Keratinocyte (primary cell): Measurements from ENCODE around the gene ARMC6. TPM values are rescaled to one million over a fixed set of nuclear protein-coding genes. Genes with fewer than 3 reads are reported as not detected.

Experiments used
- DNase-seq: peaks from one replicate; pipeline ENCODE4 v3.0.0-alpha.2; 2011; ENCODE audit warnings: low read depth, missing footprints, low spot score
- FAIRE-seq: peaks from 2 replicates; lab custom pipeline; 2011; peaks lifted over from hg19 to GRCh38; lab: Jason Lieb, UNC
- H2AFZ ChIP-seq: 2 replicates; pipeline ENCODE4 v1.6.0; 2012; ENCODE audit warnings: low read length, control low read depth, inconsistent platforms; ENCODE audit not compliant: control insufficient read depth
- H3K27ac ChIP-seq: 2 replicates; pipeline ENCODE4 v1.5.1; 2011; ENCODE audit warnings: low read length; ENCODE audit not compliant: control insufficient read depth, insufficient read depth
- H3K27me3 ChIP-seq: 3 replicates; pipeline ENCODE4 v1.6.0; 2011; ENCODE audit warnings: low read length; ENCODE audit not compliant: control insufficient read depth, insufficient read depth; ENCODE audit errors: extremely low read depth
- H3K36me3 ChIP-seq, 2 experiments: 2 replicates in 1 of 2; 3 replicates in 1 of 2; pipeline ENCODE4 v1.5.1; 2011; ENCODE audit warnings: low read length in 2 of 2, mild to moderate bottlenecking in 1 of 2; ENCODE audit not compliant: control insufficient read depth in 2 of 2, insufficient read depth in 2 of 2; ENCODE audit errors: extremely low read depth in 1 of 2
- H3K4me1 ChIP-seq: 3 replicates; pipeline ENCODE4 v1.5.1; 2011; ENCODE audit warnings: low read length; ENCODE audit not compliant: control insufficient read depth, insufficient read depth; ENCODE audit errors: extremely low read depth
- H3K4me2 ChIP-seq: 3 replicates; pipeline ENCODE4 v1.6.0; 2011; ENCODE audit warnings: low read depth, low read length; ENCODE audit not compliant: control insufficient read depth, insufficient read depth; ENCODE audit errors: extremely low read depth
- H3K4me3 ChIP-seq, 3 experiments: fragments of 200-600 bp in 1 of 3; sonication (generic) in 1 of 3; 2 replicates in 2 of 3; 3 replicates in 1 of 3; pipeline ENCODE4 v1.5.1; 2011 to 2016; ENCODE audit warnings: low read length in 3 of 3, mild to moderate bottlenecking in 3 of 3, control low read depth in 2 of 3, inconsistent platforms in 1 of 3, low read depth in 1 of 3, mixed read lengths in 1 of 3, mixed run types in 1 of 3, moderate library complexity in 1 of 3; ENCODE audit not compliant: control insufficient read depth in 2 of 3, insufficient read depth in 2 of 3; ENCODE audit errors: extremely low read depth in 1 of 3
- H3K79me2 ChIP-seq: 2 replicates; pipeline ENCODE4 v1.6.0; 2012; ENCODE audit warnings: low read length; ENCODE audit not compliant: control insufficient read depth, insufficient read depth
- H3K9ac ChIP-seq: 3 replicates; pipeline ENCODE4 v1.6.0; 2011; ENCODE audit warnings: low read length; ENCODE audit not compliant: control insufficient read depth, insufficient read depth; ENCODE audit errors: extremely low read depth
- H3K9me1 ChIP-seq: 3 replicates; pipeline ENCODE4 v1.6.0; 2011; ENCODE audit warnings: low read length; ENCODE audit not compliant: control insufficient read depth, insufficient read depth; ENCODE audit errors: extremely low read depth
- H3K9me3 ChIP-seq: 2 replicates; pipeline ENCODE4 v1.5.1; 2012; ENCODE audit warnings: low read depth, low read length; ENCODE audit not compliant: control insufficient read depth
- H4K20me1 ChIP-seq: 3 replicates; pipeline ENCODE4 v1.6.0; 2011; ENCODE audit warnings: low read length; ENCODE audit not compliant: control insufficient read depth, insufficient read depth; ENCODE audit errors: extremely low read depth
- CTCF ChIP-seq, 3 experiments: IDR thresholded peaks in 1 of 3; conservative IDR thresholded peaks in 1 of 3; optimal IDR thresholded peaks in 1 of 3; 2 replicates in 2 of 3; 3 replicates in 1 of 3; pipeline versions ENCODE3 to v1.5.1; 2011; ENCODE audit warnings: low read length in 3 of 3, mild to moderate bottlenecking in 3 of 3, moderate library complexity in 2 of 3, control low read depth in 1 of 3, inconsistent platforms in 1 of 3; ENCODE audit not compliant: insufficient read depth in 2 of 3; ENCODE audit errors: extremely low read depth in 1 of 3
- EZH2 ChIP-seq: IDR thresholded peaks from one replicate; pipeline ENCODE4 v1.6.1; 2012; ENCODE audit warnings: inconsistent platforms, mild to moderate bottlenecking, low read length, moderate library complexity
- dilution Hi-C: fragments of 300-500 bp; cut with MboI; formaldehyde crosslinking; loops from one replicate; pipeline ENCODE4 v1.7.0; 2020; ENCODE audit warnings: low sequenced_read_pairs; ENCODE audit not compliant: extremely low pct_ligation_motif_present
- polyA plus RNA-seq, 5 experiments: library from polyadenylated mRNA; depleted of rRNA in 3 of 5; stranded (reverse) in 3 of 5; stranded (forward) in 1 of 5; unstranded in 1 of 5; fragments of >200 nt; gene quantifications; 1 replicate in 1 of 5; 2 replicates in 3 of 5; 3 replicates in 1 of 5; pipeline versions ENCODE4 v1.2.1 to v1.2.3, GENCODE V29; 2011 to 2012; ENCODE audit warnings: missing spikeins in 2 of 5, low read depth in 1 of 5, low replicate concordance in 1 of 5

Gene ARMC6
- polyA plus RNA-seq, 1 donor (not counting 4 experiments of a cell fraction or from before 2014, with no cell fraction given) = 23.8 TPM

DNA sequence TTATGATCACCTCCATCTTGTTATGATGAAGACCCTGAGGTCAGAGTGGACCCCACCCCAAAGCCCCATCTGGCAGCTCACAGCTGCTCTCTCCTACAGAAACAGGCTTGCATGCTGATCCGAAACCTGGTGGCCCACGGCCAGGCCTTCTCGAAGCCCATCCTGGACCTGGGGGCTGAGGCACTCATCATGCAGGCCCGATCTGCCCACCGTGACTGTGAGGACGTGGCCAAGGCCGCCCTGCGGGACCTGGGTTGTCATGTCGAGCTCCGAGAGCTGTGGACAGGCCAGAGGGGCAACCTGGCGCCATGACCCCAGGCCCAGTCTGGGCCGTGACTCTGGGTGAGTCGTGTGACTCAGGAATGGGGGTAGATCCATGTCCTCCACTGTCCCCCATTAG, 23.9 kb downstream of the ARMC6 start:
- DNase-seq = no peak
- Histone ChIP-seq H3K9me1 (peaks cover 4% of the 10 kb centered on the region), H3K9me3 (no peaks in the 10 kb centered on the region), H3K79me2 (no peaks in the 10 kb centered on the region), H3K27me3 (no peaks in the 10 kb centered on the region), H3K9ac (no peak overlapping the region), H3K27ac (no peak overlapping the region), H3K4me2 (no peak overlapping the region), H4K20me1 (no peaks in the 10 kb centered on the region), H3K4me1 (peaks cover 2% of the 10 kb centered on the region), H2AFZ (no peak overlapping the region), H3K4me3 (no peak overlapping the region), H3K36me3 (peaks cover 32 to 35% of the 10 kb centered on the region in 2 experiments)
- FAIRE-seq = no peak
- dilution Hi-C loops = no loop called here
- TF ChIP-seq EZH2 (no peak), CTCF (optimal IDR thresholded peaks at IDR 0.05 in 1 of 3, IDR thresholded peaks at IDR 0.05 in 1 of 3, conservative IDR thresholded peaks at IDR 0.05 in 1 of 3; ENCODE audit: extremely low read depth in 1 of 3, insufficient read depth in 2 of 3, low read length in 3 of 3) (no peak)

GRCh38 chr19:19057720-19058119, 24.3 kb downstream of the ARMC6 start:
- H3K4me1 ChIP-seq = peaks cover 3% of the 10 kb centered on the region
- no peak overlapping the region for H3K4me3 ChIP-seq
- DNase-seq (no peak), FAIRE-seq (no peak)
- H3K4me2 ChIP-seq = no peak overlapping the region
- no peak overlapping the region for H2AFZ ChIP-seq
- no peaks in the 10 kb centered on the region for H4K20me1 ChIP-seq
- no peaks in the 10 kb centered on the region for H3K9me3 ChIP-seq
- no peak overlapping the region for H3K27ac ChIP-seq
- TF ChIP-seq CTCF (optimal IDR thresholded peaks at IDR 0.05 in 1 of 3, IDR thresholded peaks at IDR 0.05 in 1 of 3, conservative IDR thresholded peaks at IDR 0.05 in 1 of 3; ENCODE audit: extremely low read depth in 1 of 3, insufficient read depth in 2 of 3, low read length in 3 of 3) = no peak
- no peak for TF ChIP-seq EZH2
- no peak overlapping the region for H3K9ac ChIP-seq
- peaks cover 28 to 31% of the 10 kb centered on the region in 2 experiments for H3K36me3 ChIP-seq
- H3K27me3 ChIP-seq = no peaks in the 10 kb centered on the region
- H3K9me1 ChIP-seq = peaks cover 4% of the 10 kb centered on the region
- H3K79me2 ChIP-seq = no peaks in the 10 kb centered on the region
- dilution Hi-C loops = no loop called here
